ENCODE results near the gene ZCCHC8.

GRCh38 chr12:122421821-122422729, 78.7 kb downstream of the ZCCHC8 start, which contains the start of gene CLIP1:
- TF ChIP-seq CTCF (IDR thresholded peaks at IDR 0.05), result peak in 3 of 4 experiments; percentile 12 to 55 (median 20)
- no peak for TF ChIP-seq POLR2A (IDR thresholded peaks at IDR 0.05)
- TF ChIP-seq EP300 (IDR thresholded peaks at IDR 0.05), result no peak
- TF ChIP-seq POLR2AphosphoS5 (IDR thresholded peaks at IDR 0.05), result peak; percentile 46 to 91 (median 72)

Measured in sigmoid colon (tissue), 4 donors.